ENCODE measurements around the gene PRKCD.

Gene PRKCD

GRCh38 chr3:53154881-53155285, 6.1 kb upstream of the PRKCD start:
- H2AK5ac ChIP-seq (ENCODE audit: low read length) = no peak overlapping the region
- H2BK120ac ChIP-seq (ENCODE audit: insufficient read depth, low read length, poor library complexity) = no peak overlapping the region
- peaks cover 0 to 2% of the 10 kb centered on the region in 2 experiments for H3K4me1 ChIP-seq (ENCODE audit: control insufficient read depth in 1 of 2, insufficient read depth in 2 of 2, low read length in 2 of 2)
- H3K79me1 ChIP-seq (ENCODE audit: low read length) = no peaks in the 10 kb centered on the region
- peaks cover 3% of the 10 kb centered on the region for H3K9me3 ChIP-seq (ENCODE audit: insufficient read depth, low read depth, low read length)
- H3K36me3 ChIP-seq (ENCODE audit: control insufficient read depth in 1 of 2, insufficient read depth in 2 of 2, low read length in 2 of 2) = no peaks in the 10 kb centered on the region
- WGBS (ENCODE audit: extremely low coverage, insufficient coverage, insufficient read length) = no CpG with 5 or more reads among the region's 4 CpGs
- no peak overlapping the region for H4K91ac ChIP-seq (ENCODE audit: low read depth, low read length)
- no peak overlapping the region for H3K4me2 ChIP-seq (ENCODE audit: low read length)
- no peak overlapping the region for H3K4ac ChIP-seq (ENCODE audit: low read depth, low read length)
- DNase-seq = no peak
- H3K27me3 ChIP-seq (ENCODE audit: insufficient read depth, low read length) = peaks cover 7% of the 10 kb centered on the region
- H3K4me3 ChIP-seq (ENCODE audit: low read depth, low read length) = no peak overlapping the region
- no peak overlapping the region for H4K12ac ChIP-seq (ENCODE audit: low read depth, low read length)
- H3K23ac ChIP-seq (ENCODE audit: low read length) = no peak overlapping the region
- no peak overlapping the region for H3K18ac ChIP-seq (ENCODE audit: low read length)
- no peak overlapping the region for H2BK12ac ChIP-seq (ENCODE audit: low read length)
- H4K8ac ChIP-seq (ENCODE audit: low read depth, low read length) = no peak overlapping the region
- H3K9ac ChIP-seq (ENCODE audit: low read length) = no peak overlapping the region
- no peak overlapping the region for H3K27ac ChIP-seq (ENCODE audit: low read depth, low read length)
- H3K79me2 ChIP-seq (ENCODE audit: control insufficient read depth, insufficient read depth, low read length, poor library complexity) = no peaks in the 10 kb centered on the region
- H2AFZ ChIP-seq (ENCODE audit: insufficient read depth, low read length, poor library complexity) = no peak overlapping the region
- no peak overlapping the region for H3K14ac ChIP-seq (ENCODE audit: low read length)
- no peak overlapping the region for H2BK5ac ChIP-seq (ENCODE audit: low read depth, low read length, poor library complexity)

- Histone ChIP-seq H2BK12ac (ENCODE audit: low read length) (no peak overlapping the region), H3K4me3 (ENCODE audit: low read depth, low read length) (no peak overlapping the region), H3K79me2 (ENCODE audit: control insufficient read depth, insufficient read depth, low read length, poor library complexity) (peaks cover under 1% of the 10 kb centered on the region), H3K14ac (ENCODE audit: low read length) (no peak overlapping the region), H4K91ac (ENCODE audit: low read depth, low read length) (no peak overlapping the region), H3K27me3 (ENCODE audit: insufficient read depth, low read length) (peaks cover 10% of the 10 kb centered on the region), H2BK120ac (ENCODE audit: insufficient read depth, low read length, poor library complexity) (no peak overlapping the region), H3K9me3 (ENCODE audit: insufficient read depth, low read depth, low read length) (peaks cover 3% of the 10 kb centered on the region), H2BK5ac (ENCODE audit: low read depth, low read length, poor library complexity) (no peak overlapping the region), H2AK5ac (ENCODE audit: low read length) (no peak overlapping the region), H3K79me1 (ENCODE audit: low read length) (peaks cover under 1% of the 10 kb centered on the region), H3K27ac (ENCODE audit: low read depth, low read length) (no peak overlapping the region), H3K4me2 (ENCODE audit: low read length) (no peak overlapping the region), H3K9ac (ENCODE audit: low read length) (no peak overlapping the region), H3K36me3 (ENCODE audit: control insufficient read depth in 1 of 2, insufficient read depth in 2 of 2, low read length in 2 of 2) (no peaks in the 10 kb centered on the region), H3K4me1 (ENCODE audit: control insufficient read depth in 1 of 2, insufficient read depth in 2 of 2, low read length in 2 of 2) (peaks cover 2 to 3% of the 10 kb centered on the region in 2 experiments), H4K8ac (ENCODE audit: low read depth, low read length) (no peak overlapping the region), H2AFZ (ENCODE audit: insufficient read depth, low read length, poor library complexity) (no peak overlapping the region), H3K18ac (ENCODE audit: low read length) (no peak overlapping the region), H3K23ac (ENCODE audit: low read length) (no peak overlapping the region), H4K12ac (ENCODE audit: low read depth, low read length) (no peak overlapping the region), H3K4ac (ENCODE audit: low read depth, low read length) (no peak overlapping the region)
- no peak for DNase-seq
- WGBS (ENCODE audit: extremely low coverage, insufficient coverage, insufficient read length) = no CpG with 5 or more reads among the region's 6 CpGs
Observed at GRCh38 chr3:53155760-53156159, 5.2 kb upstream of the PRKCD start.

GRCh38 chr3:53156368-53156834, 4.6 kb upstream of the PRKCD start:
- no peak overlapping the region for H2BK120ac ChIP-seq (ENCODE audit: insufficient read depth, low read length, poor library complexity)
- peaks cover 3% of the 10 kb centered on the region for H3K79me2 ChIP-seq (ENCODE audit: control insufficient read depth, insufficient read depth, low read length, poor library complexity)
- H3K23ac ChIP-seq (ENCODE audit: low read length) = no peak overlapping the region
- H4K91ac ChIP-seq (ENCODE audit: low read depth, low read length) = no peak overlapping the region
- H3K36me3 ChIP-seq (ENCODE audit: control insufficient read depth in 1 of 2, insufficient read depth in 2 of 2, low read length in 2 of 2) = no peaks in the 10 kb centered on the region
- H3K4me3 ChIP-seq (ENCODE audit: low read depth, low read length) = no peak overlapping the region
- H2AFZ ChIP-seq (ENCODE audit: insufficient read depth, low read length, poor library complexity) = no peak overlapping the region
- H3K14ac ChIP-seq (ENCODE audit: low read length) = no peak overlapping the region
- H4K12ac ChIP-seq (ENCODE audit: low read depth, low read length) = no peak overlapping the region
- peaks cover 4% of the 10 kb centered on the region for H3K79me1 ChIP-seq (ENCODE audit: low read length)
- H3K18ac ChIP-seq (ENCODE audit: low read length) = no peak overlapping the region
- H3K4me2 ChIP-seq (ENCODE audit: low read length) = no peak overlapping the region
- no peak overlapping the region for H2BK5ac ChIP-seq (ENCODE audit: low read depth, low read length, poor library complexity)
- peaks cover 10% of the 10 kb centered on the region for H3K27me3 ChIP-seq (ENCODE audit: insufficient read depth, low read length)
- H3K9me3 ChIP-seq (ENCODE audit: insufficient read depth, low read depth, low read length) = peaks cover 3% of the 10 kb centered on the region
- no CpG with 5 or more reads among the region's 36 CpGs for WGBS (ENCODE audit: extremely low coverage, insufficient coverage, insufficient read length)
- H3K4ac ChIP-seq (ENCODE audit: low read depth, low read length) = no peak overlapping the region
- peaks cover 2 to 4% of the 10 kb centered on the region in 2 experiments for H3K4me1 ChIP-seq (ENCODE audit: control insufficient read depth in 1 of 2, insufficient read depth in 2 of 2, low read length in 2 of 2)
- DNase-seq = no peak
- H4K8ac ChIP-seq (ENCODE audit: low read depth, low read length) = no peak overlapping the region
- H3K9ac ChIP-seq (ENCODE audit: low read length) = no peak overlapping the region
- H2AK5ac ChIP-seq (ENCODE audit: low read length) = no peak overlapping the region
- no peak overlapping the region for H2BK12ac ChIP-seq (ENCODE audit: low read length)
- no peak overlapping the region for H3K27ac ChIP-seq (ENCODE audit: low read depth, low read length)

GRCh38 chr3:53157974-53158580, 2.9 kb upstream of the PRKCD start:
- Histone ChIP-seq H4K8ac (ENCODE audit: low read depth, low read length) (no peak overlapping the region), H2BK5ac (ENCODE audit: low read depth, low read length, poor library complexity) (no peak overlapping the region), H3K4ac (ENCODE audit: low read depth, low read length) (no peak overlapping the region), H3K14ac (ENCODE audit: low read length) (no peak overlapping the region), H3K18ac (ENCODE audit: low read length) (no peak overlapping the region), H2AFZ (ENCODE audit: insufficient read depth, low read length, poor library complexity) (no peak overlapping the region), H3K27me3 (ENCODE audit: insufficient read depth, low read length) (peaks cover 10% of the 10 kb centered on the region), H3K27ac (ENCODE audit: low read depth, low read length) (no peak overlapping the region), H4K12ac (ENCODE audit: low read depth, low read length) (no peak overlapping the region), H3K4me3 (ENCODE audit: low read depth, low read length) (peak overlapping the region; percentile 10), H3K9me3 (ENCODE audit: insufficient read depth, low read depth, low read length) (peaks cover 3% of the 10 kb centered on the region), H2AK5ac (ENCODE audit: low read length) (no peak overlapping the region), H3K4me1 (ENCODE audit: control insufficient read depth in 1 of 2, insufficient read depth in 2 of 2, low read length in 2 of 2) (peaks cover 2 to 10% of the 10 kb centered on the region in 2 experiments), H2BK120ac (ENCODE audit: insufficient read depth, low read length, poor library complexity) (no peak overlapping the region), H2BK12ac (ENCODE audit: low read length) (no peak overlapping the region), H3K79me2 (ENCODE audit: control insufficient read depth, insufficient read depth, low read length, poor library complexity) (peaks cover 5% of the 10 kb centered on the region), H3K36me3 (ENCODE audit: control insufficient read depth in 1 of 2, insufficient read depth in 2 of 2, low read length in 2 of 2) (no peaks in the 10 kb centered on the region), H3K4me2 (ENCODE audit: low read length) (no peak overlapping the region), H3K9ac (ENCODE audit: low read length) (no peak overlapping the region), H3K79me1 (ENCODE audit: low read length) (peaks cover 6% of the 10 kb centered on the region), H4K91ac (ENCODE audit: low read depth, low read length) (no peak overlapping the region), H3K23ac (ENCODE audit: low read length) (no peak overlapping the region)
- no peak for DNase-seq
- no CpG with 5 or more reads among the region's 3 CpGs for WGBS (ENCODE audit: extremely low coverage, insufficient coverage, insufficient read length)

All from trophoblast cell (in vitro differentiated cells and primary cell).